Endothelial cell (in vitro differentiated cells): Measurements from ENCODE around the gene DLGAP3. TPM values are rescaled to one million over a fixed set of nuclear protein-coding genes. Genes with fewer than 3 reads are reported as not detected.
"Not testable (repeated sequence)": the region's sequence is repeated elsewhere in the genome, so short reads cannot be mapped to it uniquely, and the experiment has no call there.

Source experiments
- DNase-seq: peaks from one replicate; pipeline ENCODE4 v3.0.0; 2021; ENCODE audit warnings: low spot score
- H3K27ac Mint-ChIP-seq: one replicate; pipeline ENCODE4 v1.8.0; 2021; ENCODE audit warnings: mixed read lengths, inconsistent platforms; ENCODE audit not compliant: unreplicated experiment
- H3K27me3 Mint-ChIP-seq: one replicate; pipeline ENCODE4 v1.8.0; 2021; ENCODE audit warnings: mild to moderate bottlenecking, moderate library complexity, mixed read lengths, inconsistent platforms; ENCODE audit not compliant: unreplicated experiment
- H3K36me3 Mint-ChIP-seq: one replicate; pipeline ENCODE4 v1.8.0; 2021; ENCODE audit warnings: mild to moderate bottlenecking, low read depth, mixed read lengths, inconsistent platforms; ENCODE audit not compliant: unreplicated experiment
- H3K4me1 Mint-ChIP-seq: one replicate; pipeline ENCODE4 v1.8.0; 2021; ENCODE audit warnings: mild to moderate bottlenecking, mixed read lengths, inconsistent platforms; ENCODE audit not compliant: unreplicated experiment
- H3K4me3 Mint-ChIP-seq: one replicate; pipeline ENCODE4 v1.8.0; 2021; ENCODE audit warnings: mild to moderate bottlenecking, mixed read lengths, inconsistent platforms; ENCODE audit not compliant: unreplicated experiment
- H3K9me3 Mint-ChIP-seq: one replicate; pipeline ENCODE4 v1.8.0; 2021; ENCODE audit warnings: mixed read lengths, inconsistent platforms; ENCODE audit not compliant: unreplicated experiment
- CTCF ChIP-seq: fragments of 200-600 bp; sonication (generic); IDR thresholded peaks from one replicate; pipeline ENCODE4 v1.5.0; 2021; ENCODE audit warnings: antibody characterized with exemption; ENCODE audit not compliant: unreplicated experiment
- total RNA-seq: library from RNA; stranded (reverse); fragmentation: NEBNext Ultra II Directional; extraction: Animal tissue kit (Norgen Biotek cat#: 25700); gene quantifications from one replicate; pipeline ENCODE4 v1.2.1, GENCODE V29; 2021; ENCODE audit not compliant: unreplicated experiment

Gene DLGAP3
- total RNA-seq, 1 donor from 2014 or later: 9.1 TPM

DNA sequence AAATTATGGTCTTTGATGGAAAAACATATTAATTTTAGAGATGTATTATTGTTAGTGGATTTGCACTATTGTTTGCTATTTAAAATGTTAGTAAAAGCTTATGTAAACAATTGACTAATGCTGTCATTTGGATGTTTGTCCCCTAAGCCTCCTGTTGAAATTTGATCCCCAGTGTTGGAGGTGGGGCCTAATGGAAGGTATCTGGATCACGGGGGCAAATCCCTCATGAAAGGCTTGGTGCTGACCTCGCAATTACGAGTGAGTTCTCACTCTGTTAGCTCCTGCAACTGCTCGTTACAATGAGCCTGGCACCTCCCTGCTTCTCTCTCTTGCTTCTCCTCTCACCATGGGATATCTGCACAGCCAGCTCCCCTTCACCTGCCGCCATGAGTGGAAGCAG is 41.4 kb upstream of the DLGAP3 start:
- Mint-ChIP-seq H3K27me3 (no peaks in the 10 kb centered on the region), H3K27ac (no peak overlapping the region), H3K4me3 (no peak overlapping the region), H3K4me1 (no peaks in the 10 kb centered on the region), H3K9me3 (no peaks in the 10 kb centered on the region), H3K36me3 (peaks cover 4% of the 10 kb centered on the region)
- no peak for DNase-seq
- no peak for TF ChIP-seq CTCF

GRCh38 chr1:34970220-34970735 is 40.8 kb upstream of the DLGAP3 start:
- no peak for TF ChIP-seq CTCF
- Mint-ChIP-seq H3K4me1 (no peaks in the 10 kb centered on the region), H3K27ac (no peak overlapping the region), H3K36me3 (no peaks in the 10 kb centered on the region), H3K9me3 (no peaks in the 10 kb centered on the region), H3K4me3 (no peak overlapping the region), H3K27me3 (no peaks in the 10 kb centered on the region)
- DNase-seq: no peak

- H3K27ac Mint-ChIP-seq, DNase-seq, H3K9me3 Mint-ChIP-seq, H3K36me3 Mint-ChIP-seq, H3K27me3 Mint-ChIP-seq, H3K4me1 Mint-ChIP-seq, H3K4me3 Mint-ChIP-seq: not testable (repeated sequence)
Measured at GRCh38 chr1:34968297-34968696, 38.8 kb upstream of the DLGAP3 start.

GRCh38 chr1:34967672-34968071 is 38.2 kb upstream of the DLGAP3 start:
- DNase-seq, H3K27ac Mint-ChIP-seq, H3K36me3 Mint-ChIP-seq, H3K4me3 Mint-ChIP-seq, H3K4me1 Mint-ChIP-seq, H3K27me3 Mint-ChIP-seq, H3K9me3 Mint-ChIP-seq: not testable (repeated sequence)

- H3K4me1 Mint-ChIP-seq: no peaks in the 10 kb centered on the region
- H3K36me3 Mint-ChIP-seq: no peaks in the 10 kb centered on the region
- DNase-seq: no peak
- H3K27me3 Mint-ChIP-seq: no peaks in the 10 kb centered on the region
- H3K9me3 Mint-ChIP-seq: no peaks in the 10 kb centered on the region
- no peak overlapping the region for H3K4me3 Mint-ChIP-seq
- H3K27ac Mint-ChIP-seq: no peak overlapping the region
- no peak for TF ChIP-seq CTCF
Measured at GRCh38 chr1:34965597-34965996, 36.1 kb upstream of the DLGAP3 start.

DNA sequence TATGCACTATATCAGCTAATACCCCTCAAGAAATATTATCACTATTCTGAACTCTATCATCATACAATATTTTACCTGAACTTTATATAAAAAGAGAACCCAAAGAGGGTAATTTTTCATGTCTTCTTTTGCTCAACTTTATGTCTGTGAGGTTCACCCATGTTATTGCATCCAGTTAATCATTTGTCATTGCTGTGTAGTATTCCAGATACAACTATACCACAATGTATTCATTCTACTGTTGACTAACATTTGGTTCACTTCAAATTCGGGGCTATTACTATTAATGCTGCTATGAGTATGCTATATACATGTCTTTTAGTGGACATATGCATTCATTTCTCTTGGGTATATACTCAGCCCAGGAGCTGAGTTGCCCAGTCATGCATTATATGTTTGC is 21.0 kb upstream of the DLGAP3 start:
- no peak overlapping the region for H3K27ac Mint-ChIP-seq
- no peak overlapping the region for H3K4me3 Mint-ChIP-seq
- H3K36me3 Mint-ChIP-seq: peaks cover 5% of the 10 kb centered on the region
- H3K27me3 Mint-ChIP-seq: peaks cover 3% of the 10 kb centered on the region
- DNase-seq: no peak
- peaks cover 4% of the 10 kb centered on the region for H3K9me3 Mint-ChIP-seq
- TF ChIP-seq CTCF: no peak
- H3K4me1 Mint-ChIP-seq: no peaks in the 10 kb centered on the region

- not testable (repeated sequence) for DNase-seq, H3K4me3 Mint-ChIP-seq, H3K36me3 Mint-ChIP-seq
Measured at GRCh38 chr1:34948739-34949138, 19.3 kb upstream of the DLGAP3 start.

GRCh38 chr1:34947641-34948314 is 18.3 kb upstream of the DLGAP3 start:
- not testable (repeated sequence) for H3K27me3 Mint-ChIP-seq, H3K27ac Mint-ChIP-seq, H3K4me1 Mint-ChIP-seq, H3K36me3 Mint-ChIP-seq, DNase-seq, H3K9me3 Mint-ChIP-seq, H3K4me3 Mint-ChIP-seq

More at GRCh38 chr1:34948739-34949138, 19.3 kb upstream of the DLGAP3 start:
- H3K27me3 Mint-ChIP-seq, H3K9me3 Mint-ChIP-seq, H3K27ac Mint-ChIP-seq, H3K4me1 Mint-ChIP-seq: not testable (repeated sequence)
